Pancreas (tissue), 10 donors: ENCODE measurements around the gene RAPGEF3. TPM values are rescaled to one million over a fixed set of nuclear protein-coding genes. Genes with fewer than 3 reads are reported as not detected.
A peak's percentile ranks its signal among the peaks of the same experiment; 100 is the strongest.

Experiments used
- ATAC-seq, 4 donors: fragments of 200-7000 bp; cut with Tn5 transposase; one replicate each; pipeline versions ENCODE4 v1.8.0 to v1.9.1; 2020; ENCODE audit warnings: mild to moderate bottlenecking in 4 of 4, moderate library complexity in 4 of 4
- DNase-seq, 6 donors: peaks; one replicate each; pipeline ENCODE4 v3.0.0-alpha.2; 2020
- FAIRE-seq: peaks from 2 replicates; lab custom pipeline; 2012; peaks lifted over from hg19 to GRCh38; lab: Jason Lieb, UNC
- H3K27ac ChIP-seq, 4 donors: fragments of 200-600 bp; sonication (generic); 1 replicate in 3 of 4; 2 replicates in 1 of 4; pipeline versions ENCODE4 v1.5.0 to v1.8.0; 2020
- H3K27me3 ChIP-seq, 4 donors: fragments of 200-600 bp; one replicate each; pipeline ENCODE4 v1.8.0; 2021
- H3K36me3 ChIP-seq, 3 donors: fragments of 200-600 bp; sonication (generic) in 1 of 3; one replicate each; pipeline versions ENCODE4 v1.5.0 to v1.8.0; 2020 to 2021
- H3K4me1 ChIP-seq, 3 donors: fragments of 200-600 bp; one replicate each; pipeline ENCODE4 v1.8.0; 2021
- H3K4me3 ChIP-seq, 4 donors: fragments of 200-600 bp; sonication (generic) in 2 of 4; one replicate each; pipeline versions ENCODE4 v1.5.0 to v1.8.0; 2020 to 2021
- H3K9me3 ChIP-seq, 4 donors: fragments of 200-600 bp; one replicate each; pipeline ENCODE4 v1.8.0; 2021
- WGBS, 2 donors: extraction: QIAGEN DNeasy Blood & Tissue Kit; methylation state at CpG; one replicate each; pipeline ENCODE4 v1.1.7; 2013; 5-methylcytosine and 5-hydroxymethylcytosine counted together
- intact Hi-C, 3 donors: fragments of 100-400 bp; cut with DNase I; formaldehyde crosslinking; loops; one replicate each; pipeline versions ENCODE4 v1.11.1 to v1.14.2; 2022
- polyA plus RNA-seq, 2 donors: library from polyadenylated mRNA; stranded (reverse); fragments of 200-250 nt; gene quantifications; one replicate each; pipeline ENCODE4 v1.2.3, GENCODE V29; 2013
- total RNA-seq, 6 donors: library from RNA; stranded (reverse); fragmentation: NEBNext Ultra II Directional in 4 of 6; extraction: Animal tissue kit (Norgen Biotek cat#: 25700) in 4 of 6; gene quantifications; one replicate each; pipeline versions ENCODE4 v1.2.1 to v1.2.4, GENCODE V29; 2021 to 2023
- TF ChIP-seq, protein P1 (sequence below), 4 donors: fragments of 200-600 bp; sonication (generic) in 3 of 4; IDR thresholded peaks; one replicate each; pipeline versions ENCODE4 v1.5.0 to v1.8.0; 2021; ENCODE audit warnings: antibody characterized with exemption in 4 of 4
- donor health status: healthy with polysubstance abuse.
- donor health status: DM: no; HTN: no; CAD: no; lungs with moderate emphysema.
- donor health status: DM: no; HTN: no; CAD: no.
- donor health status: control.
- donor health status: control.
- donor health status: Bipolar disorder and iron deficiency.
- donor health status: DM: yes; HTN: yes; CAD: no.
- donor health status: DM: no; HTN: no; CAD: no.
- donor health status: DM: no; HTN: no; CAD: no.
- donor health status: DM: yes; HTN: yes; CAD: no.

Gene RAPGEF3
- total and polyA plus RNA-seq, 8 donors, result 2.5 to 54.4 (median 5.5) TPM

- H3K4me1 ChIP-seq, result peaks cover 0 to 20% (median 0%) of the 10 kb centered on the region in 3 donors
- TF ChIP-seq, protein P1, sequence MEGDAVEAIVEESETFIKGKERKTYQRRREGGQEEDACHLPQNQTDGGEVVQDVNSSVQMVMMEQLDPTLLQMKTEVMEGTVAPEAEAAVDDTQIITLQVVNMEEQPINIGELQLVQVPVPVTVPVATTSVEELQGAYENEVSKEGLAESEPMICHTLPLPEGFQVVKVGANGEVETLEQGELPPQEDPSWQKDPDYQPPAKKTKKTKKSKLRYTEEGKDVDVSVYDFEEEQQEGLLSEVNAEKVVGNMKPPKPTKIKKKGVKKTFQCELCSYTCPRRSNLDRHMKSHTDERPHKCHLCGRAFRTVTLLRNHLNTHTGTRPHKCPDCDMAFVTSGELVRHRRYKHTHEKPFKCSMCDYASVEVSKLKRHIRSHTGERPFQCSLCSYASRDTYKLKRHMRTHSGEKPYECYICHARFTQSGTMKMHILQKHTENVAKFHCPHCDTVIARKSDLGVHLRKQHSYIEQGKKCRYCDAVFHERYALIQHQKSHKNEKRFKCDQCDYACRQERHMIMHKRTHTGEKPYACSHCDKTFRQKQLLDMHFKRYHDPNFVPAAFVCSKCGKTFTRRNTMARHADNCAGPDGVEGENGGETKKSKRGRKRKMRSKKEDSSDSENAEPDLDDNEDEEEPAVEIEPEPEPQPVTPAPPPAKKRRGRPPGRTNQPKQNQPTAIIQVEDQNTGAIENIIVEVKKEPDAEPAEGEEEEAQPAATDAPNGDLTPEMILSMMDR (IDR thresholded peaks at IDR 0.05), result peak; percentile 67 to 70 (median 68)
- peak overlapping the region; percentile 33 to 72 (median 42) for H3K27ac ChIP-seq
- intact Hi-C loops, result loop anchor here in 2 of 3 donors (5.0 to 10.0 kb wide), 3 partner anchors 57 to 120 kb away; partner anchors contain the start of gene SLC48A1 (in 1 of the 2)
- WGBS, 2 donors, result 12 to 13% methylated on average over 13 of the region's 13 CpGs
- DNase-seq (peak; percentile 68 to 84 (median 76)), ATAC-seq (peak; percentile 89 to 93 (median 91)), FAIRE-seq (no peak)
- H3K9me3 ChIP-seq, result no peaks in the 10 kb centered on the region
- no peaks in the 10 kb centered on the region for H3K27me3 ChIP-seq
- H3K36me3 ChIP-seq, result no peaks in the 10 kb centered on the region
- no peak overlapping the region for H3K4me3 ChIP-seq
These were observed 41.1 kb downstream of the RAPGEF3 start for GRCh38 chr12:47717443-47718193.

DNA sequence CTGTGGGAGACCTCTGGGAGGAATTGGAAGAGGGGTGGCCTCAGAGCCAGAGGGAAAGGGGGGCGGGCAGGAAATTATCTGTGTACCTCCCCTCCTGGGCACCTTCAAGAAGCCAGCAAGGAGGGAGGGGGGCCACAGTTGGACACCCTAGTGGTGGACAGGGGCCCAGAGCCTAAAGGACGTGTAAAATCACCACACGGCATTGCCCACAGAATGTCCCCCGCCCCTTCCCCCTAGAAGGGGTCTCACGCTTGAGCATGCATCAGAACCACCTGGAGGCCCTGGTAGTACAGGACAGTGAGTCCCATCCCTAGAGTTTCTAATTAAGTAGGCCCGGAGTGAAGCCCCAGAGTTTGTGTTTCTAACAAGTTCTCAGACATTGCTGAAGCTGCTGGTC lies 41.6 kb downstream of the RAPGEF3 start:
- intact Hi-C loops, result loop anchor here in 2 of 3 donors (5.0 to 10.0 kb wide), 3 partner anchors 58 to 120 kb away; partner anchors contain the start of gene SLC48A1 (in 1 of the 2)
- no peak for ATAC-seq
- FAIRE-seq, result no peak

DNA sequence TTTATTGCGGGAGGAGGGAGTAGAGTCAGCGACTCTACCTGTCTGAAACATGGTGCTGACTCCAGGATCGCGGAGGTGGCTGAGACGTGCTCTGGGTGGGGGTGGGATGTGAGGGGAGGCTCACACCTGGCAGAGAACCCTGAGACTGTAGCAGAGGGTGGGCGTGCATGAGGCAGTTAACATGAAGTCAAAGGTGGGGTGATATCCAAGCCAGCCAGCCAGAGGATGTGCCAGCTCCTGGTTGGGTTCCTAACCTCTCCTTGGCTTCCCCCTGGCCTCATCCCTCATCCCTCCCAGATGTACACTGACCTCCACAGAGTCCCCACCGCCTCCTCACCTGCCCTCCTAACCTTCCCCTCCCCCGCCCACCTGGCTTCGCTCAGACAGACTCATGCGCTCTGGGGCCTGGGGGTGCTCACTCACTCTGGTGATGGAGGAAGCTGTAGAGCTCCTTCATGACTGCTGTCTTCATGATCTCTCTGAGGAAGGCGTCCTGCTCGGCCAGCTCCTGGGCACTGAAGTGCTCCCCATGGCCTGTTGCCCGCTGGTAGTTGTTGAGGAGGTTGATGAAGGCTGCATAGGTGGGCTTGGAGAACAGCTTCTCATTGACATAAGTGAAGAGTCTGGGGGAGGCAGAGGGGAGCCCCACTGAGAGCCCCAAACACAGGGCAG lies 42.7 kb downstream of the RAPGEF3 start:
- Histone ChIP-seq H3K9me3 (no peaks in the 10 kb centered on the region), H3K36me3 (no peaks in the 10 kb centered on the region), H3K27ac (peak overlapping the region in 2 of 4 donors; percentile 2 to 46), H3K27me3 (no peaks in the 10 kb centered on the region), H3K4me1 (peaks cover 0 to 20% (median 0%) of the 10 kb centered on the region in 3 donors), H3K4me3 (no peak overlapping the region)
- TF ChIP-seq, protein P1 (IDR thresholded peaks at IDR 0.05), result no peak
- intact Hi-C loops, result loop anchor here in 2 of 3 donors (5.0 to 10.0 kb wide), 3 partner anchors 59 to 121 kb away; partner anchors contain the start of gene SLC48A1 (in 1 of the 2)
- FAIRE-seq, result no peak
- WGBS, 2 donors, result 70 to 74% methylated on average over 13 of the region's 13 CpGs
- ATAC-seq, result no peak
- no peak for DNase-seq

More for the DNA sequence above, 41.6 kb downstream of the RAPGEF3 start:
- H3K9me3 ChIP-seq, result no peaks in the 10 kb centered on the region
- DNase-seq, result no peak
- H3K4me1 ChIP-seq, result peaks cover 0 to 20% (median 0%) of the 10 kb centered on the region in 3 donors
- no peak overlapping the region for H3K4me3 ChIP-seq
- TF ChIP-seq, protein P1 (IDR thresholded peaks at IDR 0.05), result no peak
- H3K27me3 ChIP-seq, result no peaks in the 10 kb centered on the region
- H3K36me3 ChIP-seq, result no peaks in the 10 kb centered on the region
- peak overlapping the region in 2 of 4 donors; percentile 50 to 72 for H3K27ac ChIP-seq
- 67 to 77% methylated on average over 5 to 6 of the region's 6 CpGs for WGBS, 2 donors

GRCh38 chr12:47715393-47715876 lies 43.2 kb downstream of the RAPGEF3 start:
- Histone ChIP-seq H3K27me3 (no peaks in the 10 kb centered on the region), H3K4me3 (no peak overlapping the region), H3K9me3 (no peaks in the 10 kb centered on the region), H3K27ac (peak overlapping the region in 2 of 4 donors; percentile 2 to 46), H3K36me3 (no peaks in the 10 kb centered on the region), H3K4me1 (peaks cover 0 to 20% (median 0%) of the 10 kb centered on the region in 3 donors)
- DNase-seq (peak in 4 of 6 donors; percentile 64 to 75 (median 70)), FAIRE-seq (no peak), ATAC-seq (peak; percentile 69 to 86 (median 84))
- TF ChIP-seq, protein P1 (IDR thresholded peaks at IDR 0.05), result peak; percentile 49 to 74 (median 62)
- WGBS, 2 donors, result 7 to 8% methylated on average over 10 of the region's 10 CpGs
- intact Hi-C loops, result loop anchor here in 2 of 3 donors (5.0 to 10.0 kb wide), 3 partner anchors 59 to 122 kb away; partner anchors contain the start of gene SLC48A1 (in 1 of the 2)
